DLD1 (cell line): ENCODE measurements around the gene SNED1.

Experiments
- in situ Hi-C: cut with HindIII; loops from 2 replicates; pipeline ENCODE4 v1.10.0; 2017; ENCODE audit warnings: low sequenced_read_pairs

The SNED1 gene

GRCh38 chr2:240997856-240998705, at the start of gene SNED1:
Gene SNED1, plus strand, starts transcription at chr2:240998618. Its CDS starts 220 bp downstream, at chr2:240998838.
- in situ Hi-C loops, result no loop called here

GRCh38 chr2:240948905-240949790, 49.3 kb upstream of the SNED1 start:
- in situ Hi-C loops, result loop anchor here (10.0 kb wide), 1 partner anchor 104 kb away; no protein-coding TSS in a partner anchor

- in situ Hi-C loops, result loop anchor here (10.0 kb wide), 1 partner anchor 105 kb away; no protein-coding TSS in a partner anchor
Measured at GRCh38 chr2:240949791-240950705, 48.4 kb upstream of the SNED1 start.

- in situ Hi-C loops, result no loop called here
Measured at GRCh38 chr2:240951045-240951594, 47.3 kb upstream of the SNED1 start.

GRCh38 chr2:240952496-240953246, 45.7 kb upstream of the SNED1 start:
- in situ Hi-C loops, result no loop called here

GRCh38 chr2:240953426-240954410, 44.7 kb upstream of the SNED1 start:
- in situ Hi-C loops, result no loop called here

GRCh38 chr2:240954436-240955305, 43.7 kb upstream of the SNED1 start:
- in situ Hi-C loops, result no loop called here

GRCh38 chr2:240955306-240956170, 42.9 kb upstream of the SNED1 start:
- in situ Hi-C loops, result no loop called here

- in situ Hi-C loops, result no loop called here
Measured at GRCh38 chr2:240956171-240956934, 42.1 kb upstream of the SNED1 start.

- in situ Hi-C loops, result no loop called here
Measured at GRCh38 chr2:240956935-240957655, 41.3 kb upstream of the SNED1 start.

- in situ Hi-C loops, result no loop called here
Measured at GRCh38 chr2:240957656-240958365, 40.6 kb upstream of the SNED1 start.

GRCh38 chr2:240958366-240959213, 39.8 kb upstream of the SNED1 start:
- in situ Hi-C loops, result no loop called here

GRCh38 chr2:240959214-240959940, 39.0 kb upstream of the SNED1 start:
- in situ Hi-C loops, result no loop called here
